Stomach (tissue), 4 donors: ENCODE results near the gene STX18.

Experiments
- POLR2A ChIP-seq, 4 donors: fragments of 450-650 bp; IDR thresholded peaks; one replicate each; pipeline ENCODE4 v1.6.1; 2016; ENCODE audit warnings: antibody characterized with exemption in 4 of 4, control low read depth in 2 of 4, mild to moderate bottlenecking in 1 of 4, moderate library complexity in 1 of 4
- TF ChIP-seq, protein P1 (sequence below), 7 experiments: fragments of 450-650 bp in 4 of 7; fragments of 200-600 bp in 3 of 7; sonication (generic) in 3 of 7; IDR thresholded peaks; one replicate each; pipeline ENCODE4 v1.5.1; 2016 to 2019; ENCODE audit warnings: antibody characterized with exemption in 7 of 7, control low read depth in 2 of 7, mild to moderate bottlenecking in 1 of 7

DNA sequence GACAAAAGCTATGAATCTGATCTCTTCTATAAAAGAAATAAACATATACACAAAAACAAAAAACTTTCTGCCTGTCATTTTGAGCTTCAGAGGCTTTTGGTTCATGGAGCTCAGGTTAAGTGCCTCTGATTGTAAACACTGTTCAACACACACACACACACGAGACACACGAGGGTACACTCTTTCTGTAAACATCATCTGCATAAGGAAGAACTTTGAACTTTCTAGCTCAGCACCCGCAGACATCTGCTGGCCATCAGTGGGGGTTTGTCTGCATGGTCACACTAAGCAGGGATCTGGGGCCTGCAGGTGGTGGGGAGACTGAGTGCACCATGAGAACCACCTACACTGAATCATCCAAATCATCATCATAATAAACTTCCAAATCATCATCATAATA lies 54.9 kb downstream of the STX18 start:
- no peak for TF ChIP-seq POLR2A (IDR thresholded peaks at IDR 0.05)
- TF ChIP-seq, protein P1, sequence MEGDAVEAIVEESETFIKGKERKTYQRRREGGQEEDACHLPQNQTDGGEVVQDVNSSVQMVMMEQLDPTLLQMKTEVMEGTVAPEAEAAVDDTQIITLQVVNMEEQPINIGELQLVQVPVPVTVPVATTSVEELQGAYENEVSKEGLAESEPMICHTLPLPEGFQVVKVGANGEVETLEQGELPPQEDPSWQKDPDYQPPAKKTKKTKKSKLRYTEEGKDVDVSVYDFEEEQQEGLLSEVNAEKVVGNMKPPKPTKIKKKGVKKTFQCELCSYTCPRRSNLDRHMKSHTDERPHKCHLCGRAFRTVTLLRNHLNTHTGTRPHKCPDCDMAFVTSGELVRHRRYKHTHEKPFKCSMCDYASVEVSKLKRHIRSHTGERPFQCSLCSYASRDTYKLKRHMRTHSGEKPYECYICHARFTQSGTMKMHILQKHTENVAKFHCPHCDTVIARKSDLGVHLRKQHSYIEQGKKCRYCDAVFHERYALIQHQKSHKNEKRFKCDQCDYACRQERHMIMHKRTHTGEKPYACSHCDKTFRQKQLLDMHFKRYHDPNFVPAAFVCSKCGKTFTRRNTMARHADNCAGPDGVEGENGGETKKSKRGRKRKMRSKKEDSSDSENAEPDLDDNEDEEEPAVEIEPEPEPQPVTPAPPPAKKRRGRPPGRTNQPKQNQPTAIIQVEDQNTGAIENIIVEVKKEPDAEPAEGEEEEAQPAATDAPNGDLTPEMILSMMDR (IDR thresholded peaks at IDR 0.05): no peak
